Gastroesophageal sphincter (tissue), 4 donors: ENCODE results near the gene BAD. TPM values are rescaled to one million over a fixed set of nuclear protein-coding genes. Genes with fewer than 3 reads are reported as not detected.

Experiments used
- ATAC-seq: fragments of 150-250 bp; one replicate; pipeline ENCODE4 v1.9.1; 2016; ENCODE audit warnings: mild to moderate bottlenecking, moderate library complexity
- H3K27ac ChIP-seq, 4 donors: fragments of 200-600 bp; sonication (generic) in 3 of 4; 1 replicate in 3 of 4; 2 replicates in 1 of 4; pipeline ENCODE4 v1.5.1; 2016 to 2019
- H3K27me3 ChIP-seq: fragments of 200-600 bp; sonication (generic); one replicate; pipeline ENCODE4 v1.5.1; 2019
- H3K36me3 ChIP-seq, 2 donors: fragments of 200-600 bp; sonication (generic); one replicate each; pipeline ENCODE4 v1.5.1; 2019; ENCODE audit warnings: control low read depth in 1 of 2
- H3K4me1 ChIP-seq, 3 donors: fragments of 200-600 bp; sonication (generic); 1 replicate in 2 of 3; 2 replicates in 1 of 3; pipeline ENCODE4 v1.5.1; 2016 to 2019; ENCODE audit warnings: control low read depth in 2 of 3
- H3K4me3 ChIP-seq, 2 donors: fragments of 200-600 bp; sonication (generic); one replicate each; pipeline ENCODE4 v1.5.1; 2019; ENCODE audit warnings: mild to moderate bottlenecking in 1 of 2, moderate library complexity in 1 of 2
- H3K9me3 ChIP-seq, 3 donors: fragments of 200-600 bp; sonication (generic); one replicate each; pipeline ENCODE4 v1.5.1; 2017 to 2019; ENCODE audit warnings: control low read depth in 2 of 3
- CTCF ChIP-seq, 4 experiments: fragments of 200-600 bp in 2 of 4; fragments of 450-650 bp in 2 of 4; sonication (generic) in 1 of 4; IDR thresholded peaks; one replicate each; pipeline ENCODE4 v1.5.1; 2017 to 2019; ENCODE audit warnings: antibody characterized with exemption in 4 of 4, mild to moderate bottlenecking in 2 of 4, moderate library complexity in 2 of 4
- EP300 ChIP-seq: sonication (generic); formaldehyde crosslinking; IDR thresholded peaks from one replicate; pipeline ENCODE4 v1.6.1; 2017; ENCODE audit warnings: antibody characterized with exemption, mild to moderate bottlenecking
- POLR2A ChIP-seq, 2 donors: fragments of 450-650 bp; IDR thresholded peaks; one replicate each; pipeline ENCODE4 v1.6.1; 2017; ENCODE audit warnings: antibody characterized with exemption in 2 of 2, mild to moderate bottlenecking in 2 of 2, moderate library complexity in 1 of 2
- POLR2AphosphoS5 ChIP-seq: sonication (generic); formaldehyde crosslinking; IDR thresholded peaks from one replicate; pipeline ENCODE4 v1.6.1; 2017; ENCODE audit warnings: antibody characterized with exemption
- WGBS, 2 donors: methylation state at CpG; one replicate each; pipeline ENCODE4 v1.1.5; 2018; ENCODE audit warnings: low coverage in 1 of 2; 5-methylcytosine and 5-hydroxymethylcytosine counted together
- total RNA-seq, 4 donors: library from RNA; depleted of rRNA; stranded (reverse); fragments of >200 nt; gene quantifications; one replicate each; pipeline ENCODE4 v1.1.0, GENCODE V29; 2016

The BAD gene
- 100 to 1,000 TPM in 3 of 4 donors, 10 to 100 TPM in 1; 97.1 to 156 (median 135) TPM for total RNA-seq

DNA sequence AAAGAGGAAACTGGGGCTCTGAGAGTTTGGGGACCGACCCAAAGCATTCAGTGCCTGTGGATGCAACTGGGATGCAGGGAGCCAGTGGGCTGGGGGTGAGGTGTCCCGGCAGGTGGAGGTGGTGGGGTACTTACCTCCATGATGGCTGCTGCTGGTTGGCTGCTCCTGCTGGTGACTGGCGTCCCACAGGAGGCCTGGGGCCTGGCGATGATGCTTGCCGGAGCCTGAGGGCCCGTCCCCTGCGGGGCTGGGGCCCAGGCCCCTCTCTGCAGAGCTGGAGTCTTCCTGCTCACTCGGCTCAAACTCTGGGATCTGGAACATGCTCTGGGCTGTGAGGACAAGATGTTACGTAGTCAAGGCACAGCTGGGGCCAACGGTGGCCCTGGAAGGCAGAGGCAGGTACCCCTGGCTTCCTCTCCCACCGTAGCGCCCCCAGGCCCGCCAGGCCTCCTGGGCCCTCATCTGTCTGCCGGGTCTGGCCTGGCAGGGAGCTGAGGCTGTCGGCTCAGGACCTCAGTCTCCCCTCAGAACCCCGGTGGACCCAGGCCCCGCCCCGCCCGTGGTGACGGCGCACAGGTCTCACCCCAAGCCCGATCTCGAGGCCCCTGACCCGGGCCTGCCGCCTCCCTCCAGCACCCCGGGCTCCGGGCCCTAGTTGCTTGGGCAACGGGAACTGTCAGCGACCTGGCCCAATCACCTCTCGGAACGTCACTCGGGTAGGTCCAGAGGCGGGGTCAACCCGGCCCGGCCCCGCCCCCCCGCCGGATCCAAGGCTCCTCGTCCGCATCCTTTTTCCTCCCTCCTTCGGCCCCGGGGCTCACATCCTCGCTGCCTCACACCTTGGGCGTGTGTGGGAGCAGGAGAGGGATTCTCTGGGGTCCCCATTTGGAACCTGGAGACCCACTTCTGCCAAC lies at the start of gene BAD:
BAD (minus strand) TSS at position 618 of the 914 bp plus-strand sequence; CDS start at position 321, 297 bp downstream.
- TF ChIP-seq POLR2AphosphoS5 (peak; percentile 49), POLR2A (IDR thresholded peaks at IDR 0.05) (peak in 1 of 2 donors; percentile 56), CTCF (IDR thresholded peaks at IDR 0.05) (no peak), EP300 (no peak)
- peaks cover 0 to 46% of the 10 kb centered on the region in 2 donors for H3K36me3 ChIP-seq
- 0 to 6% methylated on average over 2 to 3 of the region's 44 CpGs for WGBS, 2 donors
- H3K27me3 ChIP-seq, result no peaks in the 10 kb centered on the region
- peak; percentile 93 for ATAC-seq
- H3K27ac ChIP-seq, result peak within 1 kb of the TSS; percentile 87 to 97 (median 94)
- no peaks in the 10 kb centered on the region for H3K9me3 ChIP-seq
- peak within 1 kb of the TSS; percentile 72 for H3K4me3 ChIP-seq
- H3K4me1 ChIP-seq, result peaks cover 0 to 54% (median 22%) of the 10 kb centered on the region in 3 donors

DNA sequence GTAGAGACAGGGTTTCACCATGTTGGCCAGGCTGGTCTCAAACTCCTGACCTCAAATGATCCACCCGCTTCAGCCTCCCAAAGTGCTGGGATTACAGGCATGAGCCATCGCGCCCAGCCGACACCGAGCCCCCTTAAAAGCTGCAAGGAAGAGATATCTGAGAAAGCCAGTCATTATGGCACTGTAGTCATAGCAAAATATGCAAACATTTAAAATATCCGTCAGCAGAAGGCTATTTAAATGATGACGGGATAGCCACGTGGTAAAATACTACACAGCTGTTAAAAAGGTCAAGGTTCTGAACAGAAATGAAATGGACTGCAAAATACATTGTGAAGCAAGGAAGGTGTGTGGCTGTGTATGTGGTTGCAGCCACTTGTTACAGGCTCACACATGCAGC lies 49.1 kb upstream of the BAD start:
- Histone ChIP-seq H3K27ac (no peak overlapping the region), H3K4me3 (no peak overlapping the region), H3K4me1 (peaks cover 0 to 7% (median 0%) of the 10 kb centered on the region in 3 donors), H3K27me3 (peaks cover 3% of the 10 kb centered on the region), H3K36me3 (no peaks in the 10 kb centered on the region), H3K9me3 (no peaks in the 10 kb centered on the region)
- WGBS, 2 donors, result 75 to 84% methylated on average over 4 to 8 of the region's 8 CpGs
- ATAC-seq, result no peak
- no peak for TF ChIP-seq CTCF (IDR thresholded peaks at IDR 0.05)
- TF ChIP-seq EP300, result no peak
- no peak for TF ChIP-seq POLR2AphosphoS5
- no peak for TF ChIP-seq POLR2A (IDR thresholded peaks at IDR 0.05)

DNA sequence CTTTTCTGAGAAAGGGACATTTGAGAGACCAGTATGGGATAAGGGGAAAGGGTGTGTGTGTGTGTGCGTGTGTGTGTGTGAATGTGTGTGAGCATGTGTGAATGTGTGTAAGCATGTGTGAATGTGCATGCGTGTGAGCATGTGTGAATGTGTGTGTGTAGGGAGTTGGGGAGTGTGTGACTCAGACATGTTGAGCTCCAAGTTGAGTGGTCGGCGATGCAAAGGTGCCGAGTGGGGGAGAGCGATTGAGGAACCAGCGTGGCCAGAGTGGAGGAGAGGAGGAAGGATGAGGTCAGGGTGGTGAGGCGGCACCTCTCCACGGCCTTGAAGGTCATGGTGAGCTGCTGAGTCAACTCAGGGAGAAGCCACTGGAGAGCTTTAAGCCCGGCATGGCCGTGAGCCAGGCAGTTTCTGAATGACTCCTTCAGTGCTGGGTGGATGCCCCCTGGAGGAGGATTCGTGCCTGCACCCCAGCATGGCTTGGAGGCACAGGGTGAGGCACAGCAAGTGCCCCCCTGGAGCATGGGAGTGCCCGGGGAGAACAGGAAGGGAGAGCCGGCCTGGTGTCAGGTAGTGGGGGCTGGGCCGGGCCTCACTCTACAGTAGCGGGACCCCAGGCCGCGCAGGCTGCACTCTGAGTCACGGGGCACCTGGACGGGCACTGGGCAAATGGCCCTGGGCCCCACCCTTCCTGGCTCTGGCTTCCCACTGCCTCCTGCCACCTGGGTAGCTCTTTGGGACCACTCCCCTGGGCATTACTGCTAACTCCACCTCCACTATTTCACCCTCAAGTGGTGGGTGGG lies 47.3 kb upstream of the BAD start:
- TF ChIP-seq POLR2AphosphoS5 (no peak), POLR2A (IDR thresholded peaks at IDR 0.05) (no peak), EP300 (no peak), CTCF (IDR thresholded peaks at IDR 0.05) (peak in 3 of 4 experiments; percentile 8 to 46 (median 34))
- peak; percentile 55 for ATAC-seq
- H3K27ac ChIP-seq, result no peak overlapping the region

DNA sequence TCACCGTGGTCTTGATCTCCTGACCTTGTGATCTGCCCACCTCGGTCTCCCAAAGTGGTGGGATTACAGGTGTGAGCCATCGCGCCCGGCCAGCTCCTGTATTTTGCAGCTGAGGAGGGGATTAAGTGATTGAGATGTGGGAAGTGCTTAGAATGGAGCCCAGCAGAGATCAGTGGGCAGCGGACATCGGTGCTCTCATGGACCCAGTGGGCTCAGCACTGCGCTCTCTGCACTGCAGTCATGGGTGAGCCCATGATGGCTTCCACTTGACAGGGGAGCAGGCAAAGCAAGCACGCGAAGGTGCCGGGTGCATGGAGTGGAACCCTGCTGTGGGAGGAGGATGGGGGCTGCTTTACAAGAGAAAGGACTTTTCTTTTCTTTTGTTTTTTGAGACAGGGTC lies 46.4 kb upstream of the BAD start:
- peaks cover 3% of the 10 kb centered on the region for H3K27me3 ChIP-seq
- ATAC-seq, result no peak
- TF ChIP-seq CTCF (IDR thresholded peaks at IDR 0.05) (no peak), EP300 (no peak), POLR2A (IDR thresholded peaks at IDR 0.05) (no peak), POLR2AphosphoS5 (no peak)
- H3K27ac ChIP-seq, result no peak overlapping the region
- H3K4me3 ChIP-seq, result no peak overlapping the region
- peaks cover 0 to 7% (median 0%) of the 10 kb centered on the region in 3 donors for H3K4me1 ChIP-seq
- no peaks in the 10 kb centered on the region for H3K36me3 ChIP-seq
- 62% methylated on average over 4 of the region's 11 CpGs; no CpG with 5 or more reads in 1 of the 2 donors for WGBS, 2 donors
- H3K9me3 ChIP-seq, result no peaks in the 10 kb centered on the region

More for the DNA sequence above, 47.3 kb upstream of the BAD start:
- Histone ChIP-seq H3K27me3 (peaks cover 3% of the 10 kb centered on the region), H3K4me1 (peaks cover 0 to 7% (median 0%) of the 10 kb centered on the region in 3 donors), H3K4me3 (no peak overlapping the region), H3K36me3 (no peaks in the 10 kb centered on the region), H3K9me3 (no peaks in the 10 kb centered on the region)
- WGBS, 2 donors, result 43 to 72% methylated on average over 6 to 10 of the region's 20 CpGs
